CD1c-positive myeloid dendritic cell (primary cell): ENCODE measurements around the gene ACOX2.

ENCODE experiments used
- DNase-seq: peaks from one replicate; pipeline ENCODE4 v3.0.0-alpha.2; 2016; ENCODE audit errors: extremely low spot score

ACOX2 gene

GRCh38 chr3:58474348-58474911 lies 62.6 kb downstream of the ACOX2 start:
- DNase-seq = peak; percentile 90

DNA sequence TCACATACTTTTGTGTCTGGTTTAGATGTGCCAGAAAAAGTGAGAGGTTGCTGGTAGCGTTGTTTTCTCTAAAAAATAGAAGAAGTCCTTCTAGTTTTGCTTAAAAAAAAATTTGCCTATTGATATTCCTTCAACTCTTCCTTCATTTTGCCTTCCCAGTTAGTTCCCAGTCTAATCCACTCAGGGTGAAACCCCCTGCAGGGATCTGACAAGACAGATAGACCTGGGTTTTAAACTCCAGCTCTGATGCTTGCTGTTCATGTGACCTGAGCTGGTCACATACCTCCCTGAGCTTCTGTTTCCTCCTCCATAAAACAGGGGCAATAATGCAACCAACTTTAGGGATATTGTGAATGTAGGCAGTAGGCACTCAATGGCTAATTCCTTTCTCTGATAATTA lies 63.7 kb downstream of the ACOX2 start:
- no peak for DNase-seq

DNA sequence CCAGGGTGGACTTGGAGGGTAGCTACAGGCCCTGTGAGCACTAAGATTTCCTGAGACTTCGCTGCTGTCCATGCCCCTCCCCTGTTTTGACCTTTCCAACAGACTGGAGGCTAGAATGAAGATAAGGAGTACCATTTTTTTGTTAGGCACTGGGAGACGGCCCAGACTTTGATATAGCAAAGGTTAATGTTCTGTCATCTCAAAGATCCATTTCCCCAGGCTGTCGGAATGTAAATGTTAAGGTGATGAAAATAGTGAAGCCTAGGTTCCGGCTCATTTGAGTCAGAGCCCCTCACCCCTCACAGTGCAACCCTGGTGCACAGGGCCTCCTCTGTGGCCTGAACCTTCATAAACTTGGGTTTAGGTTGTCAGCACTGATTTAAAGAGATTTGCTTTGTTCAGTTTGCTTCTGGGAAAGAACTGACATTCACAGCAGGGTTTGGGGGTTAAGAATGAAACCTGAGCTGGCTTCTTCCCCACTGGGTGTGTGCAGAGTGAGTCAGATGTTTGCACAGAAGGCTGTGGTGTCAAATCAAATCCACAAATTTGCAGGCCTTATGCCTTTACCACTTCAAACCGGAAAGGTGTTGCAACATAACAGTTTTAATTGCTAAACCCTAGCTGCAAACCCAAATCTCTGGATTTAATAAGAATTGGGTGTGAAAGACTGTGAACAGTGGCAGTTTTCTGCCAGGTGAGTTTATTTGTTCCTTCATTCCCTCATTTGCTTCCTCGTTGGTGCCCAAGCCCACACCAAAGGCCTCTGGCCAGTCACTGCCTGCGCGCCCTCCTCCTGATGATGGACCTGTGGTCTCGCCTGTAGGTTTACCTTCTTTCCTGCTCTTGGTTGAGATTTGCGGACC lies 65.7 kb downstream of the ACOX2 start:
- DNase-seq = peak; percentile 84

- DNase-seq = no peak
Observed at GRCh38 chr3:58470363-58471024, 66.5 kb downstream of the ACOX2 start.

- no peak for DNase-seq
Observed at GRCh38 chr3:58469096-58469495, 67.9 kb downstream of the ACOX2 start.

GRCh38 chr3:58466899-58467563 lies 70.0 kb downstream of the ACOX2 start:
- DNase-seq = no peak

DNA sequence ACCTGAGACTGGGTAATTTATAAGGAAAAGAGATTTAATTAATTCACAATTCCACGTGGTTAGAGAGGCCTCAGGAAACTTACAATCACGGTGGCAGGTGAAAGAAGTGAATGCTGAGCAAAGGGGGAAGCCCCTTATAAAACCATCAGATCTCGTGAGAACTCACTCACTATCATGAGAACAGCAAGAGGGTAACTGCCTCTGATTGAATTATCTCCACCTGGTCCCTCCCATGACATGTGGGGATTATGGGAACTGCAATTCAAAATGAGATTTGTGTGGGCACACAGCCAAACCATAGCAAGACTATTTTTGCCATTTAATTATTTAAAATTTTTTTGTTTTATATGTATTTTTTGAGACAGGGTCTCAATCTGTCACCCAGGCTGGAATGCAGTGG lies 72.1 kb downstream of the ACOX2 start:
- peak; percentile 20 for DNase-seq

DNA sequence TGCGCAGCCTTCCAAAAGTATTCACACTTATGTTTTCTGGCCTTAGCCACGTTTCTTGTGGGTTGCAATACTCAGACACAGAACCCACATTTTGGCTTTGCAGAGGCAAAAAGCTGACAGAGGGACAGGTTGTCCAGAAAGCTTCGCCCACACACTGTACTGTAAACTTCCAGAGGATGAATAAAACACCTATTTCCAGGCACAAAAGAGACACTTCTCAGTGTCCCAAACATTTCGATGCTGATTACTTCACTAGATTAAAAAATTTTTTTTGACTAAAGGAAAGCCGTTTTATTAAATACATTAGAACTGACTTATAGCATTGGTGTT lies 73.1 kb downstream of the ACOX2 start:
- DNase-seq = no peak

GRCh38 chr3:58463181-58463941 lies 73.6 kb downstream of the ACOX2 start:
- peak; percentile 75 for DNase-seq

DNA sequence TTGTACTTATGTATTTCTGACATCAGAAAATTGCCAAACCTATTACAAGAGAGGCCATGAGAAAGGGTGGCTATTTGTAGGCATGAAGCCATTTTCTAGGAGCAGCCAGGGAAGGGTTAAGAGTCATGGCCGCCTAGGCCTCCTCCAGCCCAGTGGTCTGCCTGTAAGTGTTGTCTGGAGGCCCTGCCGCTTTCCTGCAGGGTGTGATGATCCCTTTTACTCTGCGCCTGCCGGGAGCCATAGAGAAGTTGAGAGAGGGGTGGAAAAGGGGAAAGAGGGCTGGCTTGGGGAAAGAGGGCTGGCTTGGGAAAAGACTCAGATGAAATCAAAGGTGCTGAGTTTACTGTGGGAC lies 74.2 kb downstream of the ACOX2 start:
- DNase-seq = no peak

DNA sequence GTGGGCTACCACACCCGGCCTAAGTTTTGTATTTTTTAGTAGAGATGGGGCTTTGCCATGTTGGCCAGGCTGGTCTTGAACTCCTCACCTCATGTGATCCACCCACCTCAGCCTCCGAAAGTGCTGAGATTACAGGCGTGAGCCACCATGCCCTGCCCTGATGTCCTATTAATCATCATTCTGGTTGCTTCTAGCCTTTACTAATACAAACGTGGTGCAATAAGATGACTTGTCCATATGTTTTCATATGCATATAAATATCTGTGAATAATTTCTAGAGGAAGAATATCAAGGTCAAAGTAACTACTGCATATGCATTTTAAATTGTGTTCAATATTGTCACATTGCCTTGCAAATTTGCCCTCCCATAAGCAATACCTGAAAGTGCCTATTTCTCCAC lies 77.8 kb downstream of the ACOX2 start:
- DNase-seq = no peak
